SU-DHL-6 (cell line): ENCODE results near the gene BEND7.

Experiments used
- EZH2phosphoT487 ChIP-seq: fragments of 200-600 bp; sonication (generic), shearing (Covaris generic); conservative IDR thresholded peaks from 2 replicates; pipeline ENCODE4 v1.6.1; 2018; ENCODE audit warnings: mild to moderate bottlenecking, antibody characterized with exemption, low read length, moderate library complexity, mixed read lengths
- TF ChIP-seq, protein P1 (sequence below): fragments of 200-600 bp; sonication (generic); IDR thresholded peaks from one replicate; pipeline ENCODE4 v1.5.1; 2017; ENCODE audit warnings: antibody characterized with exemption, mild to moderate bottlenecking, low read length, moderate library complexity; ENCODE audit not compliant: insufficient read depth, poor library complexity, severe bottlenecking

DNA sequence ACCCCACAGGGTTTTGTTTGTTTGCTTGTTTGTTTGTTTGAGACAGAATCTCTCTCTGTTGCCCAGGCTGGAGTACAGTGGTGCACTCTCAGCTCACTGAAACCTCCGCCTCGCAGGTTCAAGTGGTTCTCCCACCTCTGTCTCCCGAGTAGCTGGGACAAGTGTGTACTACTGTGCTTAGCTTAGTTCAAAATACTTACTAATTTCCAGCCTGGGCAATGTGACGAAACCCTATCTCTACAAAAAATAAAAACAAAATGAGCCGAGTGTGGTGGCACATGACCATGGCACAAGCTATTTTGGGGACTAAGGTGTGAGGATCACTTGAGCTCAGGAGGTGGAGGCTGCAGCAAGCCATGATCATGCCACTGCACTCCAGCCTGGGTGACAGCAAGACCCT is 42.7 kb upstream of the BEND7 start:
- TF ChIP-seq, protein P1, sequence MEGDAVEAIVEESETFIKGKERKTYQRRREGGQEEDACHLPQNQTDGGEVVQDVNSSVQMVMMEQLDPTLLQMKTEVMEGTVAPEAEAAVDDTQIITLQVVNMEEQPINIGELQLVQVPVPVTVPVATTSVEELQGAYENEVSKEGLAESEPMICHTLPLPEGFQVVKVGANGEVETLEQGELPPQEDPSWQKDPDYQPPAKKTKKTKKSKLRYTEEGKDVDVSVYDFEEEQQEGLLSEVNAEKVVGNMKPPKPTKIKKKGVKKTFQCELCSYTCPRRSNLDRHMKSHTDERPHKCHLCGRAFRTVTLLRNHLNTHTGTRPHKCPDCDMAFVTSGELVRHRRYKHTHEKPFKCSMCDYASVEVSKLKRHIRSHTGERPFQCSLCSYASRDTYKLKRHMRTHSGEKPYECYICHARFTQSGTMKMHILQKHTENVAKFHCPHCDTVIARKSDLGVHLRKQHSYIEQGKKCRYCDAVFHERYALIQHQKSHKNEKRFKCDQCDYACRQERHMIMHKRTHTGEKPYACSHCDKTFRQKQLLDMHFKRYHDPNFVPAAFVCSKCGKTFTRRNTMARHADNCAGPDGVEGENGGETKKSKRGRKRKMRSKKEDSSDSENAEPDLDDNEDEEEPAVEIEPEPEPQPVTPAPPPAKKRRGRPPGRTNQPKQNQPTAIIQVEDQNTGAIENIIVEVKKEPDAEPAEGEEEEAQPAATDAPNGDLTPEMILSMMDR = no peak
- TF ChIP-seq EZH2phosphoT487 = no peak
